K562 (cell line): ENCODE results near the gene C1QTNF8. TPM values are rescaled to one million over a fixed set of nuclear protein-coding genes. Genes with fewer than 3 reads are reported as not detected.

Experiments
- ATAC-seq: fragments of 200-7000 bp; cut with Tn5 transposase; 3 replicates; pipeline ENCODE4 v1.9.1; 2020; ENCODE audit warnings: moderate library complexity
- BruUV-seq: library from RNA; stranded (reverse); fragments of 400-500 nt; replicated peaks from 2 replicates; lab custom pipeline; 2021; lab: Mats Ljungman, UMichigan
- CTCF ChIA-PET: fragments of 300-600 bp; formaldehyde crosslinking; extraction: SDS; loops from one replicate; lab custom pipeline; 2021; ENCODE audit warnings: low intra/inter-chr PET ratio; lab: Yijun Ruan, JAX
- POLR2A ChIA-PET: fragments of 300-600, 350-650 bp; sonication (Branson Sonifier 250); formaldehyde crosslinking; extraction: SDS; loops from one replicate; lab custom pipeline; 2021; ENCODE audit warnings: antibody characterized with exemption, inconsistent platforms; lab: Yijun Ruan, JAX
- DNase-seq, 4 experiments: peaks; one replicate each; pipeline versions ENCODE4 v3.0.0 to v3.0.0-alpha.2; 2011 to 2018; ENCODE audit warnings: low spot score in 3 of 4, mixed read lengths in 3 of 4; ENCODE audit errors: extremely low read depth in 1 of 4
- FAIRE-seq: peaks from 2 replicates; lab custom pipeline; 2011; peaks lifted over from hg19 to GRCh38; lab: Jason Lieb, UNC
- H2AFZ ChIP-seq: 2 replicates; pipeline ENCODE4 v1.6.0; 2011; ENCODE audit warnings: low read depth, low read length, control low read depth, inconsistent platforms
- H3K27ac ChIP-seq: fragments of 200-600 bp; 3 replicates; pipeline ENCODE4 v1.8.0; 2011; ENCODE audit warnings: low read depth, mild to moderate bottlenecking, control low read depth, inconsistent platforms, low read length, moderate library complexity, mixed read lengths; ENCODE audit errors: extremely low read depth
- H3K27me3 ChIP-seq, 2 experiments: fragments of 300-600 bp in 1 of 2; 2 replicates in 1 of 2; 3 replicates in 1 of 2; pipeline versions ENCODE4 v1.6.0 to v1.8.0; 2011; ENCODE audit warnings: inconsistent platforms in 2 of 2, low read length in 2 of 2, mild to moderate bottlenecking in 1 of 2, mixed read lengths in 1 of 2, moderate library complexity in 1 of 2; ENCODE audit not compliant: control insufficient read depth in 2 of 2, insufficient read depth in 2 of 2
- H3K36me3 ChIP-seq: fragments of 300-600 bp; 3 replicates; pipeline ENCODE4 v1.8.0; 2011; ENCODE audit warnings: mild to moderate bottlenecking, low read length, inconsistent platforms; ENCODE audit not compliant: control insufficient read depth, insufficient read depth
- H3K4me1 ChIP-seq, 2 experiments: fragments of 200-600 bp in 1 of 2; replicated peaks in 1 of 2; 2 replicates in 1 of 2; 3 replicates in 1 of 2; pipeline versions ENCODE4 v1.5.1 to v1.8.0; 2011; ENCODE audit warnings: inconsistent platforms in 2 of 2, low read length in 2 of 2, mild to moderate bottlenecking in 1 of 2, mixed read lengths in 1 of 2, moderate library complexity in 1 of 2; ENCODE audit not compliant: control insufficient read depth in 2 of 2, insufficient read depth in 2 of 2
- H3K4me2 ChIP-seq: 2 replicates; pipeline ENCODE4 v1.6.1; 2011; ENCODE audit warnings: low read length, control low read depth, inconsistent platforms, mixed read lengths; ENCODE audit not compliant: insufficient read depth
- H3K4me3 ChIP-seq: fragments of 200-600 bp; sonication (generic), shearing (Covaris generic); 2 replicates; pipeline ENCODE4 v1.5.1; 2016; ENCODE audit warnings: control low read depth, inconsistent platforms
- H3K79me2 ChIP-seq: fragments of 200-600 bp; 3 replicates; pipeline ENCODE4 v1.8.0; 2011; ENCODE audit warnings: low read length, inconsistent platforms; ENCODE audit not compliant: control insufficient read depth, insufficient read depth
- H3K9ac ChIP-seq, 2 experiments: 2 replicates each; pipeline versions ENCODE4 v1.6.0 to v1.6.1; 2011; ENCODE audit warnings: low read depth in 2 of 2, low read length in 2 of 2, control low read depth in 1 of 2, inconsistent platforms in 1 of 2, mild to moderate bottlenecking in 1 of 2, mixed read lengths in 1 of 2; ENCODE audit not compliant: insufficient read depth in 1 of 2
- H3K9me1 ChIP-seq: one replicate; pipeline ENCODE4 v1.6.0; 2011; ENCODE audit warnings: inconsistent platforms, mild to moderate bottlenecking, low read length, moderate library complexity; ENCODE audit not compliant: control insufficient read depth, insufficient read depth
- H3K9me3 ChIP-seq: replicated peaks from 2 replicates; pipeline ENCODE4 v1.5.1; 2011; ENCODE audit warnings: low read depth, low read length, inconsistent platforms; ENCODE audit not compliant: control insufficient read depth, insufficient read depth
- H4K20me1 ChIP-seq: replicated peaks from 2 replicates; pipeline ENCODE4 v1.6.1; 2011; ENCODE audit warnings: low read length, inconsistent platforms, mixed read lengths; ENCODE audit not compliant: control insufficient read depth, insufficient read depth
- CTBP1 ChIP-seq: fragments of 450-650 bp; IDR thresholded peaks from 2 replicates; pipeline ENCODE4 v1.6.1; 2016; ENCODE audit warnings: borderline replicate concordance
- ERF ChIP-seq: fragments of 450-650 bp; formaldehyde crosslinking; IDR thresholded peaks from 2 replicates; pipeline ENCODE4 v1.4.0; 2020; ENCODE audit warnings: mild to moderate bottlenecking, mixed read lengths
- KAT8 ChIP-seq: fragments of 450-650 bp; IDR thresholded peaks from 2 replicates; pipeline ENCODE4 v1.6.1; 2016; ENCODE audit warnings: low read depth, mild to moderate bottlenecking
- KDM1A ChIP-seq, 2 experiments: fragments of 450-650 bp; IDR thresholded peaks; 2 replicates each; pipeline ENCODE4 v1.6.1; 2016; ENCODE audit warnings: mild to moderate bottlenecking in 2 of 2
- MED1 ChIP-seq: sonication (generic); formaldehyde crosslinking; IDR thresholded peaks from 2 replicates; pipeline ENCODE4 v1.8.1; 2023; ENCODE audit warnings: missing genetic modification reagents, borderline replicate concordance
- POLR2B ChIP-seq: fragments of 450-650 bp; IDR thresholded peaks from 2 replicates; pipeline ENCODE4 v1.6.1; 2018; ENCODE audit warnings: low read depth; ENCODE audit not compliant: partially characterized antibody
- PREB ChIP-seq: sonication (generic); formaldehyde crosslinking; IDR thresholded peaks from 2 replicates; pipeline ENCODE4 v1.8.1; 2023; ENCODE audit warnings: mild to moderate bottlenecking, missing genetic modification reagents
- RFX7 ChIP-seq: fragments of 250-450 bp; sonication (Bioruptor Pico); IDR thresholded peaks from 2 replicates; pipeline ENCODE4 v1.5.1; 2021; ENCODE audit warnings: mild to moderate bottlenecking
- TOE1 ChIP-seq, 2 experiments: fragments of 450-650 bp in 1 of 2; sonication (generic) in 1 of 2; formaldehyde crosslinking in 1 of 2; IDR thresholded peaks; 2 replicates each; pipeline versions ENCODE4 v1.7.1 to v1.8.0; 2016 to 2022; ENCODE audit warnings: borderline replicate concordance in 2 of 2, mild to moderate bottlenecking in 2 of 2, antibody characterized with exemption in 1 of 2, inconsistent platforms in 1 of 2, low read depth in 1 of 2, missing genetic modification reagents in 1 of 2, moderate library complexity in 1 of 2
- U2AF1 ChIP-seq: fragments of 200-400 bp; formaldehyde crosslinking; optimal IDR thresholded peaks from 2 replicates; pipeline ENCODE3; 2017; ENCODE audit warnings: mild to moderate bottlenecking, low read depth, low read length, moderate library complexity
- ZNF511 ChIP-seq: sonication (generic); formaldehyde crosslinking; IDR thresholded peaks from 2 replicates; pipeline ENCODE4 v1.8.0; 2022; ENCODE audit warnings: mild to moderate bottlenecking, missing genetic modification reagents
- ZNF79 ChIP-seq: fragments of 250-450 bp; sonication (Bioruptor Pico); IDR thresholded peaks from 2 replicates; pipeline ENCODE4 v1.4.0; 2020; ENCODE audit warnings: low read depth, mild to moderate bottlenecking, moderate library complexity
- WGBS: fragments of 100-300 bp; shearing (Covaris generic); methylation state at CpG from one replicate; pipeline ENCODE4 v1.1.6; 2016; ENCODE audit warnings: low coverage, mixed read lengths; ENCODE audit not compliant: insufficient coverage; ENCODE audit errors: missing lambda C conversion rate; 5-methylcytosine and 5-hydroxymethylcytosine counted together
- in situ Hi-C: fragments of 300-500 bp; cut with MboI; formaldehyde crosslinking; loops from 4 replicates; pipeline ENCODE4 v1.15.0; 2018; ENCODE audit warnings: inconsistent platforms, mixed read lengths
- intact Hi-C: fragments of 100-400 bp; cut with micrococcal nuclease; formaldehyde crosslinking; loops from 2 replicates; pipeline ENCODE4 v1.14.2; 2022
- polyA plus RNA-seq, 8 experiments: library from polyadenylated mRNA; depleted of rRNA in 4 of 8; stranded (reverse) in 5 of 8; unstranded in 3 of 8; fragments of >200 nt; fragmentation: Nextera tagmentation in 2 of 8; fragmentation: Illumina TruSeq in 1 of 8; extraction: Ambion mirVana in 2 of 8; extraction: Trizol in 1 of 8; gene quantifications; 2 replicates each; pipeline versions ENCODE4 v1.2.1 to v1.2.3, GENCODE V29; 2011 to 2014; ENCODE audit warnings: inconsistent platforms in 1 of 8, missing spikeins in 1 of 8
- total RNA-seq, 7 experiments: library from RNA; depleted of rRNA in 6 of 7; stranded (reverse); fragments of >200 nt in 6 of 7; fragmentation: Illumina TruSeq in 2 of 7; extraction: Trizol in 2 of 7; gene quantifications; 2 replicates each; pipeline versions ENCODE4 v1.2.1 to v1.2.3, GENCODE V29; 2011 to 2021; ENCODE audit warnings: low replicate concordance in 1 of 7
- TF ChIP-seq, protein P1 (sequence below), 2 experiments: fragments of 450-650 bp in 1 of 2; sonication (generic) in 1 of 2; formaldehyde crosslinking in 1 of 2; IDR thresholded peaks in 1 of 2; conservative IDR thresholded peaks in 1 of 2; 2 replicates each; pipeline versions ENCODE4 v1.6.1 to v1.8.1; 2016 to 2023; ENCODE audit warnings: mild to moderate bottlenecking in 2 of 2, moderate library complexity in 2 of 2, inconsistent platforms in 1 of 2, missing genetic modification reagents in 1 of 2
- TF ChIP-seq, protein P2 (sequence below): IDR thresholded peaks from 3 replicates; pipeline ENCODE4 v1.6.1; 2011; ENCODE audit warnings: borderline replicate concordance, mild to moderate bottlenecking; ENCODE audit not compliant: insufficient read length, insufficient read depth
- TF ChIP-seq, protein P3 (sequence below), 2 experiments: fragments of 450-650 bp in 1 of 2; sonication (generic) in 1 of 2; formaldehyde crosslinking; conservative IDR thresholded peaks; 2 replicates each; pipeline versions ENCODE4 v1.4.0 to v1.8.1; 2020 to 2022; ENCODE audit warnings: mild to moderate bottlenecking in 1 of 2, missing genetic modification reagents in 1 of 2

The C1QTNF8 gene
- total and polyA plus RNA-seq, 9 of the 15 experiments (the other 6 are each of a cell fraction or from before 2014, with no cell fraction given): not detected

DNA sequence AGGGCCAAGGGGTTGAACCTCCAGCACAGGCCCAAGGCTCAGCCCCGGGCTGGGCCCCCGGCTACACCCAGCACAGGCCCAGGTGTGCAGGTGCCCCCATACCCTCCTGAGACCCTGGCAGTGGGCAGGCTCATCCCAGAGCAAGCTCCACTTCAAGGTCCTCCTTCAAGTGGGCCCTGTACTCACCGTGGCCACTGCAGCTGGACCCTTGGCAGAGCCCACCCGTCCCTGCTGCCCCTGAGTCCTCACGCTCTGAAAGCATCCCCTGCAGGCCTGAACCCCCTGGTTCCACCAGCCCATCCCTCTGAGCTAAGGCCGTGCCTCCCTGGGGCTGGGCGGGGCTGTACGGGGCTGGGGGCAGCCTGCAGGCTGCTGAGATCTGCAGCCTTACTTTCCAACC lies 45.7 kb upstream of the C1QTNF8 start (continued):
- TF ChIP-seq PREB (CRISPR knock-in tag): no peak
- TF ChIP-seq ZNF511 (CRISPR knock-in tag): no peak
- no peak for TF ChIP-seq POLR2B
- TF ChIP-seq CTBP1: no peak
- TF ChIP-seq, protein P1, sequence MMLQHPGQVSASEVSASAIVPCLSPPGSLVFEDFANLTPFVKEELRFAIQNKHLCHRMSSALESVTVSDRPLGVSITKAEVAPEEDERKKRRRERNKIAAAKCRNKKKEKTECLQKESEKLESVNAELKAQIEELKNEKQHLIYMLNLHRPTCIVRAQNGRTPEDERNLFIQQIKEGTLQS (IDR thresholded peaks at IDR 0.05): no peak
- TF ChIP-seq, protein P1 (CRISPR knock-in tag; conservative IDR thresholded peaks at IDR 0.05): no peak
- no peak for TF ChIP-seq ZNF79
- TF ChIP-seq, all 486 proteins: peak for 0

- Histone ChIP-seq H3K4me2 (no peak overlapping the region), H3K9ac (no peak overlapping the region), H2AFZ (no peak overlapping the region), H3K9me3 (no peaks in the 10 kb centered on the region), H3K9me1 (no peaks in the 10 kb centered on the region), H3K4me1 (peaks cover 0 to 36% of the 10 kb centered on the region in 2 experiments; a peak in 2 of 5 replicates), H3K27me3 (peaks cover 40 to 74% of the 10 kb centered on the region in 2 experiments; a peak in 4 of 5 replicates), H4K20me1 (0 out of 2 replicates have a peak, but pooled peaks cover 8% of the 10 kb centered on the region), H3K4me3 (no peak overlapping the region), H3K27ac (no peak overlapping the region), H3K36me3 (no peaks in the 10 kb centered on the region), H3K79me2 (no peaks in the 10 kb centered on the region)
- WGBS: 0% methylated on average over 6 of the region's 8 CpGs
- BruUV-seq: no TSS peak
- intact Hi-C loops: no loop called here
- POLR2A ChIA-PET: no interaction called here
- FAIRE-seq: no peak
- in situ Hi-C loops: no loop called here
- TF ChIP-seq U2AF1 (no peak), MED1 (no peak), RFX7 (CRISPR knock-in tag) (no peak), KDM1A (IDR thresholded peaks at IDR 0.05) (no peak), TOE1 (IDR thresholded peaks at IDR 0.05; ENCODE audit: borderline replicate concordance) (no peak), TOE1 (CRISPR knock-in tag; IDR thresholded peaks at IDR 0.05; ENCODE audit: borderline replicate concordance, low read depth) (no peak), ERF (CRISPR knock-in tag) (no peak), KAT8 (no peak)
- TF ChIP-seq, protein P2, sequence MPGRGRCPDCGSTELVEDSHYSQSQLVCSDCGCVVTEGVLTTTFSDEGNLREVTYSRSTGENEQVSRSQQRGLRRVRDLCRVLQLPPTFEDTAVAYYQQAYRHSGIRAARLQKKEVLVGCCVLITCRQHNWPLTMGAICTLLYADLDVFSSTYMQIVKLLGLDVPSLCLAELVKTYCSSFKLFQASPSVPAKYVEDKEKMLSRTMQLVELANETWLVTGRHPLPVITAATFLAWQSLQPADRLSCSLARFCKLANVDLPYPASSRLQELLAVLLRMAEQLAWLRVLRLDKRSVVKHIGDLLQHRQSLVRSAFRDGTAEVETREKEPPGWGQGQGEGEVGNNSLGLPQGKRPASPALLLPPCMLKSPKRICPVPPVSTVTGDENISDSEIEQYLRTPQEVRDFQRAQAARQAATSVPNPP: no peak
- TF ChIP-seq, protein P3, sequence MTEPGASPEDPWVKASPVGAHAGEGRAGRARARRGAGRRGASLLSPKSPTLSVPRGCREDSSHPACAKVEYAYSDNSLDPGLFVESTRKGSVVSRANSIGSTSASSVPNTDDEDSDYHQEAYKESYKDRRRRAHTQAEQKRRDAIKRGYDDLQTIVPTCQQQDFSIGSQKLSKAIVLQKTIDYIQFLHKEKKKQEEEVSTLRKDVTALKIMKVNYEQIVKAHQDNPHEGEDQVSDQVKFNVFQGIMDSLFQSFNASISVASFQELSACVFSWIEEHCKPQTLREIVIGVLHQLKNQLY (CRISPR knock-in tag; conservative IDR thresholded peaks at IDR 0.05): no peak
- no peak for DNase-seq
- CTCF ChIA-PET: no interaction called here
- ATAC-seq: no peak
Observed at GRCh38 chr16:1141191-1141590, 45.1 kb upstream of the C1QTNF8 start.
